MCF 10A (cell line): ENCODE measurements around the gene ARHGAP44. TPM values are rescaled to one million over a fixed set of nuclear protein-coding genes. Genes with fewer than 3 reads are reported as not detected.

Experiments
- BruUV-seq: library from RNA; stranded (reverse); fragments of 400-500 nt; replicated peaks from 2 replicates; lab custom pipeline; 2021; lab: Mats Ljungman, UMichigan
- CTCF ChIA-PET: fragments of 300-600 bp; sonication (Branson Sonifier 250); formaldehyde crosslinking; extraction: SDS; loops from one replicate; lab custom pipeline; 2021; ENCODE audit warnings: antibody characterized with exemption, inconsistent platforms; lab: Yijun Ruan, JAX
- POLR2A ChIA-PET: fragments of 300-600, 350-650 bp; sonication (Branson Sonifier 250); formaldehyde crosslinking; extraction: SDS; loops from one replicate; lab custom pipeline; 2020; ENCODE audit warnings: antibody characterized with exemption, inconsistent platforms; lab: Yijun Ruan, JAX
- DNase-seq: peaks from one replicate; pipeline ENCODE4 v3.0.0-alpha.2; 2018; ENCODE audit not compliant: unreplicated experiment
- H3K27ac Mint-ChIP-seq: one replicate; pipeline ENCODE4 v1.8.0; 2022; ENCODE audit warnings: mild to moderate bottlenecking, low read depth, mixed read lengths; ENCODE audit not compliant: unreplicated experiment
- H3K27me3 Mint-ChIP-seq: one replicate; pipeline ENCODE4 v1.8.0; 2022; ENCODE audit warnings: mixed read lengths; ENCODE audit not compliant: insufficient read depth, unreplicated experiment
- H3K36me3 Mint-ChIP-seq: one replicate; pipeline ENCODE4 v1.8.0; 2022; ENCODE audit warnings: mild to moderate bottlenecking, moderate library complexity, mixed read lengths; ENCODE audit not compliant: insufficient read depth, unreplicated experiment
- H3K4me1 Mint-ChIP-seq: one replicate; pipeline ENCODE4 v1.8.0; 2022; ENCODE audit warnings: mixed read lengths; ENCODE audit not compliant: insufficient read depth, unreplicated experiment
- H3K4me3 Mint-ChIP-seq: one replicate; pipeline ENCODE4 v1.8.0; 2022; ENCODE audit warnings: mild to moderate bottlenecking, moderate library complexity, mixed read lengths; ENCODE audit not compliant: unreplicated experiment
- H3K9me3 Mint-ChIP-seq: one replicate; pipeline ENCODE4 v1.8.0; 2022; ENCODE audit warnings: mixed read lengths; ENCODE audit not compliant: unreplicated experiment
- intact Hi-C: fragments of 100-400 bp; cut with micrococcal nuclease; formaldehyde crosslinking; loops from 2 replicates; pipeline ENCODE4 v1.14.1; 2022
- total RNA-seq: library from RNA; stranded (reverse); gene quantifications from 2 replicates; pipeline ENCODE4 v1.2.3, GENCODE V29; 2022
- TF ChIP-seq, protein P1 (sequence below): fragments of 200-600 bp; IDR thresholded peaks from one replicate; pipeline ENCODE4 v1.8.0; 2022; ENCODE audit warnings: antibody characterized with exemption, mild to moderate bottlenecking; ENCODE audit not compliant: unreplicated experiment

The ARHGAP44 gene
- total RNA-seq, 1 experiment from 2014 or later, result 1.3 TPM

DNA sequence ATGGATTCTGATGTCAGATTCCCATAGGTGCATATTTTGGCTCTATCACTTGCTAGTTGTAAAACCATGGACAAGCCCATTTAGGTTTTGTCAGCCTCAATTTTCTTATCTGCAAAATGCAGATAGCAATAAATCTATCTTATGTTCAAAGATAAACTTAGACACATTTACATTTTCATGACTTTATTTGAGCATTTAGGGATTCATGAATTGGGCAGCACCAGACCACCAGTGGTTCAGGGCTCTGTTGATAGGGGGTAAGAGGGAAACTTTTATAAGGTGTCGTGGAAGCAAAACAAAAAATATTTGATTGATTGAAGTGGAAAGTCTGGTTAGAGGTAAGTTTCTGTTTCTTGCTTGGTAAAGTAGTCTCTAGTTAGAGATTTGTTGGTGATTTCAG, 17.3 kb downstream of the ARHGAP44 start:
- no peaks in the 10 kb centered on the region for H3K27me3 Mint-ChIP-seq
- H3K4me3 Mint-ChIP-seq, result no peak overlapping the region
- H3K36me3 Mint-ChIP-seq, result no peaks in the 10 kb centered on the region
- peaks cover 22% of the 10 kb centered on the region for H3K9me3 Mint-ChIP-seq
- ChIA-PET CTCF (no interaction called here), POLR2A (no interaction called here)
- DNase-seq, result no peak
- no peaks in the 10 kb centered on the region for H3K4me1 Mint-ChIP-seq
- intact Hi-C loops, result no loop called here
- TF ChIP-seq, protein P1, sequence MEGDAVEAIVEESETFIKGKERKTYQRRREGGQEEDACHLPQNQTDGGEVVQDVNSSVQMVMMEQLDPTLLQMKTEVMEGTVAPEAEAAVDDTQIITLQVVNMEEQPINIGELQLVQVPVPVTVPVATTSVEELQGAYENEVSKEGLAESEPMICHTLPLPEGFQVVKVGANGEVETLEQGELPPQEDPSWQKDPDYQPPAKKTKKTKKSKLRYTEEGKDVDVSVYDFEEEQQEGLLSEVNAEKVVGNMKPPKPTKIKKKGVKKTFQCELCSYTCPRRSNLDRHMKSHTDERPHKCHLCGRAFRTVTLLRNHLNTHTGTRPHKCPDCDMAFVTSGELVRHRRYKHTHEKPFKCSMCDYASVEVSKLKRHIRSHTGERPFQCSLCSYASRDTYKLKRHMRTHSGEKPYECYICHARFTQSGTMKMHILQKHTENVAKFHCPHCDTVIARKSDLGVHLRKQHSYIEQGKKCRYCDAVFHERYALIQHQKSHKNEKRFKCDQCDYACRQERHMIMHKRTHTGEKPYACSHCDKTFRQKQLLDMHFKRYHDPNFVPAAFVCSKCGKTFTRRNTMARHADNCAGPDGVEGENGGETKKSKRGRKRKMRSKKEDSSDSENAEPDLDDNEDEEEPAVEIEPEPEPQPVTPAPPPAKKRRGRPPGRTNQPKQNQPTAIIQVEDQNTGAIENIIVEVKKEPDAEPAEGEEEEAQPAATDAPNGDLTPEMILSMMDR, result no peak
- BruUV-seq, result no TSS peak
- H3K27ac Mint-ChIP-seq, result no peak overlapping the region

DNA sequence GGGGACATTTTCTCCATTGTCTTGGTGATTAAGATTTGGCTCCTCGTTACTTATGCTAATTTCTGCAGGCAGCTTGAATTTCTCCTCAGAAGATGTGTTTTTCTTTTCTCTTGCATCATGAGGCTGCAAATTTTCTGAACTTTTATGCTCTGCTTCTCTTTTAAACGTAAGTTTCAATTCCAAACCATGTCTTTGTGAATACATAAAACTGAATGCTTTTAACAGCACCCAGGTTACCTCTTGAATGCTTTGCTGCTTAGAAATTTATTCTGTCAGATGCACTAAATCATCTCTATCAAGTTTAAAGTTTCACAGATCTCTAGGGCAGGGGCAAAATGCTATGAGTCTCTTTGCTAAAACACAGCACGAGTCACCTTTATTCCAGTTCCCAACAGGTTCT, 19.4 kb downstream of the ARHGAP44 start:
- peaks cover 22% of the 10 kb centered on the region for H3K9me3 Mint-ChIP-seq
- H3K4me3 Mint-ChIP-seq, result no peak overlapping the region
- no peak for DNase-seq
- ChIA-PET CTCF (no interaction called here), POLR2A (no interaction called here)
- H3K4me1 Mint-ChIP-seq, result no peaks in the 10 kb centered on the region
- no peaks in the 10 kb centered on the region for H3K36me3 Mint-ChIP-seq
- no peaks in the 10 kb centered on the region for H3K27me3 Mint-ChIP-seq
- TF ChIP-seq, protein P1, result no peak
- no TSS peak for BruUV-seq
- intact Hi-C loops, result no loop called here
- no peak overlapping the region for H3K27ac Mint-ChIP-seq

DNA sequence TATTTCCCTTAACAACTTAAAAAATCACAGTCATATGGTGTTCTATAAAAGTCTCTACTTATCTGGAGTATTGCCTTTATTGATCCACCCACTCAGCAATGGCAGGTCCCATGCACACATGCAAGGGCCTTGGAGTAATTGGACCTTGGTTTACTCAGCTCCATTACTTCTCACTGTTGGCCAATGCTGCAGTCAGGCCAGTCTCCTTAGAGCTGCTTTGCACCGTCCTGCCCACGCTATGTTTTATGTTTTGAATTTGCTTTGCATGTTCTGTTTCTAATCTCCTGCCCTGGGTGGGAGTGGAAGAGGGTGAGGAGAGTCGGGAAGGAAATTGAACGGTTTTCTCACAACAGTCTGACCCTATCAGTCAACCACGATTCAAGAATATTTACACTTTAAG, 23.6 kb downstream of the ARHGAP44 start:
- TF ChIP-seq, protein P1, result no peak
- H3K36me3 Mint-ChIP-seq, result no peaks in the 10 kb centered on the region
- no peak for DNase-seq
- no peak overlapping the region for H3K27ac Mint-ChIP-seq
- BruUV-seq, result no TSS peak
- H3K4me3 Mint-ChIP-seq, result no peak overlapping the region
- peaks cover 19% of the 10 kb centered on the region for H3K27me3 Mint-ChIP-seq
- peaks cover 21% of the 10 kb centered on the region for H3K9me3 Mint-ChIP-seq
- no peaks in the 10 kb centered on the region for H3K4me1 Mint-ChIP-seq
- POLR2A ChIA-PET, result interaction anchor here (0.7 kb wide), 1 partner anchor 54 kb away, joined by 3 read pairs; no protein-coding TSS in a partner anchor
- intact Hi-C loops, result no loop called here
- CTCF ChIA-PET, result interaction anchor here (0.6 kb wide), 2 partner anchors 628 to 1304 kb away, joined by 3 read pairs; no protein-coding TSS in a partner anchor

DNA sequence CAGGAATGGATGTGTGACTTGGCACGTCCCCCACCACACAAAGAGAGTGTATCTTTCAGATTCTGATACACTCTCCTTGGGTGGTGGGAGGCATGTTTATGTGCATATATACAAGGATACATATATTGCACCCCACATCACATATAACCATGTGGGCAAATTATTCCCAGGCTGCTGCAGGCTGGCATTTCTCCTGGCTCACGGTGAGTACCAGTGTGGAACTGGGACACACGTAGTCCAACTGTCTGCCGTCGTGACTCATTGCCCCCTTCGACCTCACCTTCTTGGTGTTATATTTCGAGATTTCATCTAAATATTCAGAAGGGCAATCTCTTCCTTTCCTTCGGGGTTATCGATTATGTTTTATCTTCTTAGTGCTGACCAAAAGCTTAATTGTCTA, 24.4 kb downstream of the ARHGAP44 start:
- ChIA-PET POLR2A (interaction anchor here (0.7 kb wide), 1 partner anchor 12 kb away, joined by 3 read pairs; no protein-coding TSS in a partner anchor), CTCF (no interaction called here)
- Mint-ChIP-seq H3K4me1 (no peaks in the 10 kb centered on the region), H3K4me3 (no peak overlapping the region), H3K9me3 (peaks cover 21% of the 10 kb centered on the region), H3K27ac (no peak overlapping the region), H3K36me3 (no peaks in the 10 kb centered on the region), H3K27me3 (peaks cover 19% of the 10 kb centered on the region)
- TF ChIP-seq, protein P1, result no peak
- no peak for DNase-seq
- BruUV-seq, result no TSS peak
- intact Hi-C loops, result no loop called here
